GM19328 (cell line): ENCODE measurements around the gene TPRN.

ENCODE experiments used
- ATAC-seq: cut with Tn5 transposase; IDR thresholded peaks from one replicate; pipeline ENCODE4 v1.9.1; 2021; ENCODE audit warnings: mild to moderate bottlenecking, moderate library complexity; ENCODE audit not compliant: unreplicated experiment

TPRN gene

GRCh38 chr9:137236238-137236935, 35.8 kb upstream of the TPRN start:
- ATAC-seq = no peak

GRCh38 chr9:137235424-137236237, 35.1 kb upstream of the TPRN start:
- ATAC-seq = no peak

GRCh38 chr9:137234758-137235423, 34.4 kb upstream of the TPRN start:
- no peak for ATAC-seq

GRCh38 chr9:137234055-137234697, 33.6 kb upstream of the TPRN start:
- no peak for ATAC-seq

- no peak for ATAC-seq
Measured at GRCh38 chr9:137233143-137233980, 32.8 kb upstream of the TPRN start.

GRCh38 chr9:137232510-137232909, 32.0 kb upstream of the TPRN start:
- ATAC-seq = no peak

GRCh38 chr9:137232101-137232500, 31.6 kb upstream of the TPRN start:
- ATAC-seq = no peak

GRCh38 chr9:137231372-137232039, 31.0 kb upstream of the TPRN start:
- ATAC-seq = no peak

- ATAC-seq = no peak
Measured at GRCh38 chr9:137230705-137231371, 30.3 kb upstream of the TPRN start, which contains the start of gene SLC34A3. SLC34A3 (plus strand) TSS chr9:137230901; CDS start chr9:137231703, 802 bp downstream.

GRCh38 chr9:137229903-137230704, 29.6 kb upstream of the TPRN start:
- no peak for ATAC-seq

- ATAC-seq = no peak
Measured at GRCh38 chr9:137228968-137229896, 28.7 kb upstream of the TPRN start.

GRCh38 chr9:137228506-137228967, 28.0 kb upstream of the TPRN start:
- no peak for ATAC-seq

- no peak for ATAC-seq
Measured at GRCh38 chr9:137227853-137228505, 27.4 kb upstream of the TPRN start.

GRCh38 chr9:137227054-137227852, 26.7 kb upstream of the TPRN start, which contains the start of gene RNF224:
RNF224 (plus strand) TSS chr9:137227502; CDS start chr9:137228336, 834 bp downstream.
- no peak for ATAC-seq

GRCh38 chr9:137226338-137227053, 26.0 kb upstream of the TPRN start:
- ATAC-seq = no peak
